K562 (cell line): ENCODE measurements around the gene SMNDC1. TPM values are rescaled to one million over a fixed set of nuclear protein-coding genes. Genes with fewer than 3 reads are reported as not detected.

Experiments
- BRF1 ChIP-seq: IDR thresholded peaks from 3 replicates; pipeline ENCODE4 v1.6.1; 2011; ENCODE audit warnings: borderline replicate concordance, mild to moderate bottlenecking; ENCODE audit not compliant: insufficient read length; ENCODE audit errors: extremely low read depth
- BRF2 ChIP-seq: IDR thresholded peaks from 3 replicates; pipeline ENCODE4 v1.6.1; 2011; ENCODE audit warnings: borderline replicate concordance, mild to moderate bottlenecking; ENCODE audit not compliant: insufficient read length, insufficient read depth
- CBFA2T2 ChIP-seq: fragments of 450-650 bp; conservative IDR thresholded peaks from 2 replicates; pipeline ENCODE4 v1.6.1; 2017; ENCODE audit warnings: mild to moderate bottlenecking
- CBFA2T3 ChIP-seq: fragments of 450-650 bp; IDR thresholded peaks from 2 replicates; pipeline ENCODE4 v1.6.1; 2017
- HMBOX1 ChIP-seq: sonication (generic); IDR thresholded peaks from 2 replicates; pipeline ENCODE4 v1.6.1; 2016
- MEF2A ChIP-seq: IDR thresholded peaks from 2 replicates; pipeline ENCODE4 v1.6.1; 2011; ENCODE audit warnings: low read depth, mild to moderate bottlenecking, low read length, moderate library complexity; ENCODE audit not compliant: control insufficient read depth
- MGA ChIP-seq: fragments of 450-650 bp; IDR thresholded peaks from 2 replicates; pipeline ENCODE4 v1.6.1; 2016; ENCODE audit warnings: mild to moderate bottlenecking, moderate library complexity
- MTA2 ChIP-seq: fragments of 450-650 bp; IDR thresholded peaks from 2 replicates; pipeline ENCODE4 v1.6.1; 2016; ENCODE audit warnings: low read depth
- NFIC ChIP-seq: fragments of 450-650 bp; IDR thresholded peaks from 2 replicates; pipeline ENCODE4 v1.6.1; 2017; ENCODE audit warnings: mild to moderate bottlenecking, inconsistent platforms
- PHTF2 ChIP-seq: fragments of 250-450 bp; sonication (Bioruptor Pico); IDR thresholded peaks from 2 replicates; pipeline ENCODE4 v1.5.0; 2021; ENCODE audit warnings: mild to moderate bottlenecking
- POLR2AphosphoS5 ChIP-seq: IDR thresholded peaks from 2 replicates; pipeline ENCODE4 v1.6.1; 2011; ENCODE audit warnings: mild to moderate bottlenecking, low read depth, low read length, moderate library complexity; ENCODE audit not compliant: control insufficient read depth, insufficient read depth
- SAP30 ChIP-seq: fragments of 200-600 bp; sonication (generic); IDR thresholded peaks from 2 replicates; pipeline ENCODE4 v1.6.1; 2012; ENCODE audit warnings: borderline replicate concordance, low read depth, mild to moderate bottlenecking, moderate library complexity, low read length, control low read depth, inconsistent platforms; ENCODE audit not compliant: insufficient read depth, poor library complexity, severe bottlenecking
- SMARCA4 ChIP-seq: fragments of 450-650 bp; IDR thresholded peaks from 2 replicates; pipeline ENCODE4 v1.6.1; 2016
- SOX6 ChIP-seq: fragments of 450-650 bp; IDR thresholded peaks from 2 replicates; pipeline ENCODE4 v1.6.1; 2014; ENCODE audit warnings: mild to moderate bottlenecking
- STAT5A ChIP-seq: IDR thresholded peaks from 2 replicates; pipeline ENCODE4 v1.6.1; 2012; ENCODE audit warnings: low read length, inconsistent platforms, borderline replicate concordance
- TRIM24 ChIP-seq, 2 experiments: fragments of 450-650 bp; IDR thresholded peaks; 2 replicates each; pipeline ENCODE4 v1.6.1; 2016
- ZNF253 ChIP-seq: fragments of 250-450 bp; sonication (Bioruptor Pico); conservative IDR thresholded peaks from 2 replicates; pipeline ENCODE4 v1.6.1; 2021; ENCODE audit warnings: mild to moderate bottlenecking
- polyA plus RNA-seq, 8 experiments: library from polyadenylated mRNA; depleted of rRNA in 4 of 8; stranded (reverse) in 5 of 8; unstranded in 3 of 8; fragments of >200 nt; fragmentation: Nextera tagmentation in 2 of 8; fragmentation: Illumina TruSeq in 1 of 8; extraction: Ambion mirVana in 2 of 8; extraction: Trizol in 1 of 8; gene quantifications; 2 replicates each; pipeline versions ENCODE4 v1.2.1 to v1.2.3, GENCODE V29; 2011 to 2014; ENCODE audit warnings: inconsistent platforms in 1 of 8, missing spikeins in 1 of 8
- total RNA-seq, 7 experiments: library from RNA; depleted of rRNA in 6 of 7; stranded (reverse); fragments of >200 nt in 6 of 7; fragmentation: Illumina TruSeq in 2 of 7; extraction: Trizol in 2 of 7; gene quantifications; 2 replicates each; pipeline versions ENCODE4 v1.2.1 to v1.2.3, GENCODE V29; 2011 to 2021; ENCODE audit warnings: low replicate concordance in 1 of 7

The SMNDC1 gene
- total and polyA plus RNA-seq, 9 of the 15 experiments (the other 6 are each of a cell fraction or from before 2014, with no cell fraction given): 6.8 to 35.8 (median 12.3) TPM

GRCh38 chr10:110258542-110258941, 46.2 kb downstream of the SMNDC1 start (continued):
- TF ChIP-seq MGA (no peak), STAT5A (peak; percentile 59; the same call in 1 of the 2 replicates), BRF2 (no peak), NFIC (peak; percentile 55), SOX6 (no peak), ZNF253 (CRISPR knock-in tag) (no peak), POLR2AphosphoS5 (peak; percentile 50; the same call in 1 of the 2 replicates), MTA2 (peak; percentile 39), CBFA2T2 (peak; percentile 82), HMBOX1 (0 out of 2 replicates have a peak, but pooled peaks have one; percentile 29), BRF1 (no peak), MEF2A (peak; percentile 76), CBFA2T3 (peak; percentile 90), SMARCA4 (peak; percentile 67), TRIM24 (IDR thresholded peaks at IDR 0.05) (peak; percentile 65 to 71; a peak in 3 of 4 replicates), PHTF2 (CRISPR knock-in tag) (no peak), SAP30 (no peak)
